GM18870 (cell line): ENCODE measurements around the gene KRTAP2-4.
"Not testable (repeated sequence)": the region's sequence is repeated elsewhere in the genome, so short reads cannot be mapped to it uniquely, and the experiment has no call there.

Source experiments
- ATAC-seq: cut with Tn5 transposase; IDR thresholded peaks from one replicate; pipeline ENCODE4 v1.9.1; 2021; ENCODE audit warnings: moderate library complexity; ENCODE audit not compliant: unreplicated experiment

KRTAP2-4 gene

DNA sequence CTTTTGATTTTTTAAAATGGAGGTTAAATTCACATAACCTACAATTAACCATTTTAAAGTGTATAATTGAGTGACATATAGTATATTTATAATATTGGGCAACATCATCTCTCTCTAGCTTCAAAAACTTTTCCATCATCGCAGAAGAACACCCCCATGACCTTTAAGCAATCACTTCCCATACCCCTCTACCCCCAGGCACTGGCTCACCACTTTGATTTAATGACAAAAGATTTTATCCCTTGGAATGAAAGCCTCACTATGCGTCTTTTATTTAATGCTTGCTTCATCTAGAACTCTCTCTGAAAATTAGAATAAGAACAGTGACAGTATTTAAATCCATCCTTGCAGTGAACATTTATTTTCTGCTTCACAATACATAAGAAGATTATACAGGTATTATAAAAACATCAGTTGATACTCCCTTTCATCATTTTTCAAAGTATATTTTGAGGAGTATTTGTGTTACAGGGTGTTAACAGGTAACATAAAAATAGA lies 27.8 kb downstream of the KRTAP2-4 start:
- no peak for ATAC-seq

- not testable (repeated sequence) for ATAC-seq
Measured at GRCh38 chr17:41034346-41034935, 31.2 kb downstream of the KRTAP2-4 start, which contains the start of gene KRTAP1-3. TSS of gene KRTAP1-3 (minus strand) at chr17:41034874. CDS start at chr17:41034821, 53 bp downstream.

DNA sequence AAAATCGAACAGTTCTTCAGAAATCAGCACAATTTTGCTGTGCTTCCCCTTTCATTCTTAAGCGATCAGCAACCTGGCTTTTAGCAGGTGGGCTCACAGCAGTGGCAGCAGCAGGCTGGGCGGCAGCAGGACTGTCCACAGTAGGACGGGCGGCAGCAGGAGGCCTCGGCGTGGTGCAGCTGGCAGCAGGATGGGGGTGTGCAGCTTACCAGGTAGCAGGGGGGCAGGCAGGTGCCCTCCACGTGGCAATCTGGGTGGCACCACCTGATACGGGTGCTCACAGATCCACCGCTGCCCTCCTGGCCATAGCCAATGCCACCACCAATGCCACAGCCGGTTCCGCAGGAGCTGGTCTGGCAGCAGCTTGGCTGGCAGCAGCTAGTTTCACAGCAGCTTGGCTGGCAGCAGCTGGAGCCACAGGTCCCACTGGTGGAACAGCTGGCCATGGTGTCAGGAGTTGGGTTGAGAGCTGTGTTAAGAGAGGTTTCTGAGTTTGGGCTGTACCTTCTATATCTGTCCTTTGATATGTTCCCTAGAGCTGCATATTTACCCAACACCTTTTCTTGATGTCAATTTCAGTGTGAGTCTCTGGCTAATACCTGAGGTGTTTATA lies 35.9 kb downstream of the KRTAP2-4 start, which contains the start of gene KRTAP1-4:
Gene KRTAP1-4, minus strand, starts transcription at position 563 of the 613 bp plus-strand sequence. Its CDS starts 117 bp downstream, at position 446.
- ATAC-seq: no peak

GRCh38 chr17:41026715-41027471 lies 38.8 kb downstream of the KRTAP2-4 start, which contains the start of gene KRTAP1-5:
TSS of gene KRTAP1-5 (minus strand) at chr17:41027208. CDS start at chr17:41027155, 53 bp downstream.
- ATAC-seq: no peak

DNA sequence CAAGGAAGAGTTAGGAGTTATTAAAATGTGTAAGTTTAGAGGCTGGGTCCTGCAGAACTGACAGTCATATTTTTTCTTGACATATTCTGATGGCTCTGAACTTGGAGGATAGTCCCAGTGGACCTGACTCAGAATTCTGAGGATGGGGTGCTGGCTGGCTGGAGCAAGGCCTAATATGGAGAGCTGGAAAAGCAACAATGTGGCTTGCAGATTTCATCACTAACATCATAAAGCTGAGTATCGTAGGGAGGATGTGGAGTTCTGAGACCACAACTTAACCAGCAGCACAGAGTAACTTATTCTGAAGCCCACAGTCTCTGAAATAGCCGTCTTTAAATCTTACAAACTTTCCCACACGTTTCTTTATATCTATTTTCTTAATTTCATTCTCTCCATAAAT lies 41.0 kb downstream of the KRTAP2-4 start:
- no peak for ATAC-seq

GRCh38 chr17:41020336-41020735 lies 45.3 kb downstream of the KRTAP2-4 start:
- ATAC-seq: no peak

DNA sequence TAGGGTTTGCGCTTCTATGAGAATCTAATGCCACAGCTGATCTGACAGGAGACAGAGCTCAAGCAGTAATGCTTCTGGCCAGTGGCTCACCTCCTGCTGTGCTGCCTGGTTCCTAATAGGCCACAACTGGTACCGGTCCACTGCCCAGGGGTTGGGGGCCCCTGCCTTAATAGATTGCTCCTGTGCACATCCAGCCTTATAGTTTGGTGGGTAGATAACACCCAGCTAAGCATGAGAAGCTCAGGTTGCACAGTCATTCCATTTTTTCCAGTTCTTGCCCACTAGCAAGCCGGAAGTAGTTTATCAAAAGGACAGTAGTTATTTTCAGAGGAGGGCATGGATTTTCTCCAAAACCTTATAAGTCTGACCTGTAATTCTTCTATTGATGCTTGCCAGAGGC lies 46.3 kb downstream of the KRTAP2-4 start:
- no peak for ATAC-seq

DNA sequence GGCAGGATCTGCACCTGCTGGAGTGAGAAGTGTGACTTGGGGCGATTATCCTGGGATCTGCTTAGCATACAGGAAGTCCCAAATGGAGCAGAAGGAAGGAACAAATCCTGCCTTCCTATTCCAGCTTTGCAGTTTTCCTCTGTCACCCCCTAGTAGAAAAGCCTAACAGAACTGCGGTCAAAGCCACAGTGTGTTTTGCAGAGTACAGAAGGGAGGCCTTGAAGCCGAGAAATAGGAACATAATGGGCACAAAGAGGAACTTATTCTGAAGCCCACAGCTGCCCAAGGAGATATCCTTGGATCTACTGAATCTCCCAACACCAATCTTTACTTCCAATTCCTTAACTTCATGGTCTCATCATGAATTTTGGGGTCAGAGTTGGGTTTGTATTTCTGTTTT lies 47.1 kb downstream of the KRTAP2-4 start:
- no peak for ATAC-seq

DNA sequence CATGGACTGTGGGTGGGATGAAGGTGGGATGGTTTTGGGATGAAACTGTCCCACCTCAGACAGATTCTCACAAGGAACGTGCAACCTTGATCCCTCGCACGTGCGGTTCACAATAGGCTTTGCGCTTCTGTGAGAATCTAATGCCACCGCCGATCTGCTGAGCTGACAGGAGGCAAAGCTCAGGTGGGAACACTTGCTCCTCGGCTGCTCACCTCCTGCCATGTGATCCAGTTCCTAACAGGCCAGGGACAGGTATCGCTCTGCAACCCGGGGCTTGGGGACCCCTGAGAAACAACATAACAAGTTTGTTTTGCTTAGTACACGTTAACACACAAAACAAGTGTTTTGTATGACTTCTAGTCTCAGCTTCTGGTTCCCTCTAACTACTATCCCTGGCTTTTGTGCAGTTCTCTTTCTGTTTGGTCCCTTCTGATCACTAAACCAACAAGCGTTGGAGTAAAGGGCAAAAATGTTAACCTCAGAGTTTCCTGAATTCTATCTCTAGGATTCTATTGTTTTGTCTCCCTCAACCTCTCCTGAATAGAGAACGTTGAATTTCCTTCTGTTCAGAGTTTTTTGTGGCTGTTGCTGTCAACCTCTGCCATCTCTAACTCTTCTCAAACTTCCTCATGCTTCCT lies 49.0 kb downstream of the KRTAP2-4 start:
- no peak for ATAC-seq

DNA sequence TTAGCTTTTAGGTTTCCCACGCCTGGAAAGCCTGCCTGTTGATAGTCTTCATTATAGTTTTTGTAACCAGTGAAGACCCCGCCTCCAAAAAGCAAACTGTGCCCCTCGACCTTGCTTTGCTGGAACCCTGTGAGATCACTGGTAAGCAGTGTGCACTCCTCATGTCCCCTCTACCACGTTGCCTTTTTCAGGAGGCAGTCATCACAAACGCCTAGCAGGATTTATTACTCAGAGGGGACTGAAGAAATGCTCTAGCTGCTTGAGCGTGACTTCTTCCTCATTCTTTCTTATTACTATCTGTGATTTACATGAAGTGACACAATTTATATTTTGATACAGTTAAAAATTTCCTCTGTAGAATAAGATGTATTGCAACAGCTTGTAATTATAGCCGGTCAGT lies 50.2 kb downstream of the KRTAP2-4 start:
- ATAC-seq: no peak
